Muscle layer of duodenum (tissue), 2 donors: ENCODE data around the gene WNK1.

Experiments
- H3K27ac ChIP-seq: one replicate; pipeline ENCODE4 v1.7.0; 2013; ENCODE audit warnings: mild to moderate bottlenecking, low read length
- H3K27me3 ChIP-seq: one replicate; pipeline ENCODE4 v1.7.0; 2013; ENCODE audit warnings: low read depth, mild to moderate bottlenecking, control low read depth, low read length
- H3K36me3 ChIP-seq, 2 donors: one replicate each; pipeline ENCODE4 v1.7.0; 2013; ENCODE audit warnings: low read length in 2 of 2, control low read depth in 1 of 2, mild to moderate bottlenecking in 1 of 2; ENCODE audit not compliant: insufficient read depth in 2 of 2, control insufficient read depth in 1 of 2
- H3K4me1 ChIP-seq, 2 donors: one replicate each; pipeline ENCODE4 v1.7.0; 2013; ENCODE audit warnings: low read length in 2 of 2, mild to moderate bottlenecking in 2 of 2, control low read depth in 1 of 2, moderate library complexity in 1 of 2; ENCODE audit not compliant: insufficient read depth in 2 of 2, control insufficient read depth in 1 of 2
- H3K4me3 ChIP-seq, 2 donors: one replicate each; pipeline ENCODE4 v1.7.0; 2013; ENCODE audit warnings: low read length in 2 of 2, low read depth in 1 of 2, mild to moderate bottlenecking in 1 of 2
- H3K9me3 ChIP-seq, 2 donors: one replicate each; pipeline ENCODE4 v1.7.0; 2013; ENCODE audit warnings: low read length in 2 of 2, control low read depth in 1 of 2, mild to moderate bottlenecking in 1 of 2; ENCODE audit not compliant: control insufficient read depth in 1 of 2
- donor health status: healthy.

Gene WNK1

GRCh38 chr12:725076-725475 is 27.3 kb upstream of the WNK1 start:
- Histone ChIP-seq H3K4me3 (no peak overlapping the region), H3K27me3 (no peaks in the 10 kb centered on the region), H3K4me1 (peaks cover 0 to 3% of the 10 kb centered on the region in 2 donors), H3K27ac (no peak overlapping the region), H3K9me3 (no peaks in the 10 kb centered on the region), H3K36me3 (no peaks in the 10 kb centered on the region)

GRCh38 chr12:726281-727140 is 25.9 kb upstream of the WNK1 start:
- Histone ChIP-seq H3K4me1 (peaks cover 0 to 3% of the 10 kb centered on the region in 2 donors), H3K4me3 (no peak overlapping the region), H3K36me3 (no peaks in the 10 kb centered on the region), H3K27ac (no peak overlapping the region), H3K27me3 (no peaks in the 10 kb centered on the region), H3K9me3 (no peaks in the 10 kb centered on the region)

GRCh38 chr12:727321-727720 is 25.1 kb upstream of the WNK1 start:
- Histone ChIP-seq H3K27me3 (no peaks in the 10 kb centered on the region), H3K4me1 (peaks cover 0 to 3% of the 10 kb centered on the region in 2 donors), H3K27ac (no peak overlapping the region), H3K36me3 (no peaks in the 10 kb centered on the region), H3K9me3 (no peaks in the 10 kb centered on the region), H3K4me3 (no peak overlapping the region)

DNA sequence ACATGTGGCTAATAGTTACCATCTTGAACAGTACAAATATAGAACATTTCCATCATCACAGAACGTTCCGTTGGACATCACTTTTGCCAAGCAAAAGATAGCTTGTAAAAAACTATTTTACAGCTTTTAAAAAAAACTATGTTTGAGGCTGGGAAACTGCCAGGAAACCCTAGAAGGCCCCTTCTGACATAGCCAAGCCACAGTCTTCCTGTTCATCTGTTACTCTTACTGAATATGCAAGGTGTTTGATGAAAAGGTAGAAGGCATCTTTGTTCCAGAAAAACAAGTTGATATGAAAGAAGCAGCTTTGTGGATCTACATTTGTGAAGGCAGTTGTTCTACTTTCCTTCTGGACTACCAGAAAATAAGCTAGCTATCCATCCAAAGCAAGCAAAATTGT is 23.6 kb upstream of the WNK1 start:
- Histone ChIP-seq H3K36me3 (no peaks in the 10 kb centered on the region), H3K4me3 (no peak overlapping the region), H3K4me1 (peaks cover 0 to 3% of the 10 kb centered on the region in 2 donors), H3K27ac (no peak overlapping the region), H3K27me3 (no peaks in the 10 kb centered on the region), H3K9me3 (no peaks in the 10 kb centered on the region)

GRCh38 chr12:729221-729620 is 23.2 kb upstream of the WNK1 start:
- no peak overlapping the region for H3K27ac ChIP-seq
- no peaks in the 10 kb centered on the region for H3K36me3 ChIP-seq
- H3K4me1 ChIP-seq, result peaks cover 0 to 3% of the 10 kb centered on the region in 2 donors
- no peaks in the 10 kb centered on the region for H3K27me3 ChIP-seq
- H3K9me3 ChIP-seq, result no peaks in the 10 kb centered on the region
- H3K4me3 ChIP-seq, result no peak overlapping the region

- no peak overlapping the region for H3K27ac ChIP-seq
- no peaks in the 10 kb centered on the region for H3K9me3 ChIP-seq
- H3K27me3 ChIP-seq, result no peaks in the 10 kb centered on the region
- no peak overlapping the region for H3K4me3 ChIP-seq
- no peaks in the 10 kb centered on the region for H3K36me3 ChIP-seq
- H3K4me1 ChIP-seq, result peaks cover 0 to 3% of the 10 kb centered on the region in 2 donors
These were observed 21.8 kb upstream of the WNK1 start for GRCh38 chr12:730550-730949.

DNA sequence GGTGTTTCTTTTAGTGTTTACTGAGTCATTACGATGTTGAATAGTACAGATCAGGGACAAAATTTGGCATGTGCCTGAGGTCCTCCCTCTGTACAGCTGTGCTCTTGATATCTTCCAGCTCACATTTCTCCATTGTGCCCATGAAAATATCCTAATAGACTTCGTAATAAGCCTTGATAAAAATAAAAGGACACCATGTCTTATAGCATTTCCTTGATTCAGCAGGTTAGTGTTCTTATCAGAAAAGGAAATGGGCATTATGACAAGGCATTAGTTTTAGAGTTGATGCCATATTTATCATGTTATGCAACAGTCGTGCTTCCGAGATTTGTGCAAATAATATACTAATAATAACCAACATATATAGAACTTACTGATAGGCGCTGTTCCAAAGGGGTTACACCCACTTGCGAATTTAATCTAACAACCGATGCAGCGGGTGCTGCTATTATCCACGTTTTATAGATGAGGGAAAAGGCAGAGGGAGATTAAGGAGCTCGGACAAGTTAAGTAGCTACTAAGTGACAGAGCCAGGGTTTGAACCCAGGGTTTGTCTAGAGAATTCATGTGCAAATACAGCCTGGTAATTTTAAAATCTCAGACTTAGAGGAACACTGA is 15.1 kb upstream of the WNK1 start:
- H3K4me3 ChIP-seq, result no peak overlapping the region
- no peaks in the 10 kb centered on the region for H3K4me1 ChIP-seq
- H3K27ac ChIP-seq, result no peak overlapping the region
- no peaks in the 10 kb centered on the region for H3K27me3 ChIP-seq
- no peaks in the 10 kb centered on the region for H3K36me3 ChIP-seq
- H3K9me3 ChIP-seq, result no peaks in the 10 kb centered on the region

GRCh38 chr12:738712-739111 is 13.7 kb upstream of the WNK1 start:
- no peak overlapping the region for H3K27ac ChIP-seq

GRCh38 chr12:739349-739748 is 13.0 kb upstream of the WNK1 start:
- Histone ChIP-seq H3K27ac (no peak overlapping the region), H3K27me3 (no peaks in the 10 kb centered on the region), H3K4me3 (no peak overlapping the region), H3K36me3 (no peaks in the 10 kb centered on the region), H3K4me1 (no peaks in the 10 kb centered on the region), H3K9me3 (no peaks in the 10 kb centered on the region)

More at GRCh38 chr12:738712-739111, 13.7 kb upstream of the WNK1 start:
- Histone ChIP-seq H3K27me3 (no peaks in the 10 kb centered on the region), H3K4me3 (no peak overlapping the region), H3K36me3 (no peaks in the 10 kb centered on the region), H3K4me1 (no peaks in the 10 kb centered on the region), H3K9me3 (no peaks in the 10 kb centered on the region)

DNA sequence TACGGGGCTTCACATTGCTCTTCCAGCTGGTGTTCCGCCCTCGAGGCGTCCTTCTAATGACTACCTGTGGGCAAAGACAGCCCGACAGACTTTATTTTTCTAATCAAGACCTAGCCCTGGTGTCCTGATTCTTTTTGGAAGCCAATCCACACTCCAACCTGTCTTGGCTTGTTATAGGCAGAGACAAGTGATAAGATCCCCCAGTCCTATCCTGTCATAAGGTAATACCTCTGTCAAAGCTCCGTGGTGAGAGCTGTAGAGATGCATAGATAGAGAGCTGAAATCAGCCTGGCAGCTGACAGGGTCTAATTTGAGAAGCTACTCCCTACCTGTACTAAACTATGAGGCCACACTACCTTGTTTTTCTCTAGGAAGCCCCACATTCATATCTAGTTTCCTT is 11.5 kb upstream of the WNK1 start:
- Histone ChIP-seq H3K4me1 (no peaks in the 10 kb centered on the region), H3K4me3 (no peak overlapping the region)

GRCh38 chr12:749751-750270 is 2.6 kb upstream of the WNK1 start:
- Histone ChIP-seq H3K4me3 (no peak overlapping the region), H3K27me3 (no peaks in the 10 kb centered on the region), H3K36me3 (peaks cover 0 to 3% of the 10 kb centered on the region in 2 donors), H3K27ac (no peak overlapping the region), H3K9me3 (no peaks in the 10 kb centered on the region), H3K4me1 (peaks cover 5 to 8% of the 10 kb centered on the region in 2 donors)

More for the DNA sequence above, 11.5 kb upstream of the WNK1 start:
- Histone ChIP-seq H3K9me3 (no peaks in the 10 kb centered on the region), H3K27me3 (no peaks in the 10 kb centered on the region), H3K36me3 (no peaks in the 10 kb centered on the region), H3K27ac (no peak overlapping the region)
